ENCODE data around the gene KLF16.
"Not testable (repeated sequence)": the region's sequence is repeated elsewhere in the genome, so short reads cannot be mapped to it uniquely, and the experiment has no call there.

The KLF16 gene

DNA sequence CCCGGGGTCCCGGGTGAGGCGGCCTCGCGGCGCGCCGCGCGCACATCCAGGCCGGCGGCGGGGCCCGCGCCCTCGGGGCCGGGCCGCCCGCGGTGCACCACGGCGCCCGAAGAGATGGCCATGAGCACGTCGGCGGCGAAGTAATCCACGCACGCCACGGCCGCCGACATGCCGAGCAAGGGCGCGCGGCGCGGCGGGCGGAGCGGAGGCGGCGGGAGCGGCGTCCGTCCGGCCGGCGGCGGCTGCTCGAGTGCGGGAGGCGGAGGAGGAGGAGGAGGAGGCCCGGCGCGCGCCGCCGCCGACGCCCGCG lies at the start of gene KLF16:
Gene KLF16 (minus strand): TSS at position 252 of the 310 bp plus-strand sequence. CDS start 82 bp downstream, at position 170.
- DNase-seq, result no peak

DNA sequence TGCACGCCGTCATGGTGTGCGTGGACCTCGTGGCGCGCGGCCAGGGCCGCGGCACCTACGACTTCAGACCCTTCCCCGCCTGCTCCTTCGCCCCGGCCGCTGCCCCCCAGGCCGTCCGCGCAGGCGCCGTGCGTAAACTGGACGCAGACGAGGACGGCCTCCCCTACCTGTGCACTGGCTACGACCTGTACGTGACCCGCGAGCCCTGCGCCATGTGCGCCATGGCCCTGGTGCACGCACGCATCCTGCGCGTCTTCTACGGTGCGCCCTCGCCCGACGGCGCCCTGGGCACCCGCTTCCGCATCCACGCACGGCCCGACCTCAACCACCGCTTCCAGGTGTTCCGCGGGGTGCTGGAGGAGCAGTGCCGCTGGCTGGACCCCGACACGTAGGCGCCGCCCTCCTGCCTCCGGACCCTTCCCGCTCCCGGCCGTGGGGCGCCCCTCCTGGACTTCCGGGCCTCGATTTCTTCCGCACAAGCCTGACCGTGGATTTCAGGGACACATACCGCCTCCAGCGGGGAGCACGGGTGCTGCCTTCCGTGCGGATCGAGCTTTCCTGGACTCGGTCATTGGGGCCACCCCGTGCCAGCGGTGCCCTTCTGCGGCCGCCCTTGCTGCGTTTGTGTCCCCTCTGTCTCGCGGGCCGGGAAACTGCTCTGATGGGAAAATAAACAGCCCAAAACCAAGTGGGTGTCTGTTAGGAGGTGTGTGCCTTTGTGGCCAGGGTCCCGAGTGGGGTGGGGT lies 49.6 kb upstream of the KLF16 start:
- no peak for DNase-seq

DNA sequence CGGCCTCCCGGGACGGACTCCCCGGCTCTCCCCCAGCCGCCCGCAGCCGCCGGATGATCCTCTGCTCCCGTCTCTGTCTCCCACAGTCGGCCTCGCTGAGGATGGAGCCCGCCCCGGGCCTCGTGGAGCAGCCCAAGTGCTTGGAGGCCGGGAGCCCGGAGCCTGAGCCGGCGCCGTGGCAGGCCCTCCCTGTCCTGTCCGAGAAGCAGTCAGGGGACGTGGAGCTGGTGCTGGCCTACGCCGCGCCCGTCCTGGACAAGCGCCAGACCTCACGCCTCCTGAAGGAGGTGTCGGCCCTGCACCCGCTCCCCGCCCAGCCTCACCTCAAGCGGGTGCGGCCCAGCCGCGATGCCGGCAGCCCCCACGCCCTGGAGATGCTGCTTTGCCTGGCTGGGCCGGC lies 48.6 kb upstream of the KLF16 start:
- no peak for DNase-seq

DNA sequence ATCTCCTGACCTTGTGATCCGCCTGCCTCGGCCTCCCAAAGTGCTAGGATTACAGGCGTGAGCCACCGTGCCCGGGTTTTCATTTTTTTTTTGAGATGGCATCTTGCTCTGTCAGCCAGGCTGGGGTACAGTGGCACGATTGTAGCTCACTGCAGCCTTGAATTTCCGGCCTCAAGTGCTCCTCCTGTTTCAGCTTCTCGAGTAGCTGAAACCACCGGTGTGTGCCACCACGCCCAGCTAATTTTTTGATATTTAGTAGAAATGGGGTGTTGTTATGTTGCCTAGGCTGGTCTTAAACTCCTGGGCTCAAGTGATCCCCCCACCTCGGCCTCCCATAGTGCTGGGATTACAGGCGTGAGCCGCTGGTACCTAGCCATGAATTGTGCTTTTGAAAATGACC lies 47.7 kb upstream of the KLF16 start:
- no peak for DNase-seq

DNA sequence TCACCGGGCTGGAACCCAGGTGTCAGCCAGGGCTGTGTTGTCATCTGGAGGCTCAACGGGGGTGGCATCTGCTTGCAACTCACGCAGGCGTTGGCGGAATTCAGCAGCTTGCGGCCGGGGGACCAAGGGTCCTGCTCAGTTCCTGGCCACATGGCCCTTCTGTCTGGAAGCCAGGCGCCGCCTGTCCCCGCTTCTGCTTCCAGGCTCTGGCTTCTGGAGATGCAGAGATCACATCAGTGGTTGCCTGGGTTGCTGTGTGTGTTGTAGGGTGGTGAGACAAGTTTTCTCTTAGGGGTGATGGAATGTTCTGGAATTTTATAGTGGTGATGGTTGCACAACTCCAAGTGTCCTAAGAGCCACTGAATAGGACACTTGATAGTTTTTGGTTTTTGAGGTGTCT lies 46.8 kb upstream of the KLF16 start:
- DNase-seq, result no peak

DNA sequence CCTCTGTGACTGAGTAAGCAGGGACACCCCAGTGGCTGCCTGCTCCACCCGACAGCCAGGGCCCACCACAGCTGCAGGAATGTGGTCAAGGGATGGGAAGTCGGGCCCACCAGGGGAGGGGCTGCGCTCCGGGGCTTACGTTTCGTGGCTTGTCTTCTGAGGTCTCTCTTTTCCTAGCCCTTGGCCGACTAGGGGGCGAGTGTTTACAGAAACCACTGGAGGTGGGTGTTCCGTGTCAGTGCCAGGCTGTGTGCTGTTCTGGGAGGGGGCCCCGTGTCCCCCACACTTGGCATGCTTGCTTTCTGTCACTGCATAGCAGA lies 46.3 kb upstream of the KLF16 start:
- no peak for DNase-seq

DNA sequence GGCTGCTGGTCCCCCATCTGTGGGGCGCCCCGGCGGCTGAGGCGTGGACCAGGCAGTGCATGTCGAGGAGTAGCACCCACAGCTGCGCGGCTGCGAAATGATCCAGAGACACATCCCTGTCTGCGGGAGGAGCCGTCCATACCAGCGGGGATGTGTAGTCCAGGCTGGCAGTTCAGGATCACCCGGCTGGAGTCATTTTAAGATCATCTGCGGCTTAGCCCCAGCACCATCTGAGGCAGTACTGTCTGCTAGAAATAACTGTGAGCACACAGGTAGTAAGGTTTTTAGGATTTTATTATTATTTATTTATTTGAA lies 44.9 kb upstream of the KLF16 start:
- DNase-seq, result no peak

DNA sequence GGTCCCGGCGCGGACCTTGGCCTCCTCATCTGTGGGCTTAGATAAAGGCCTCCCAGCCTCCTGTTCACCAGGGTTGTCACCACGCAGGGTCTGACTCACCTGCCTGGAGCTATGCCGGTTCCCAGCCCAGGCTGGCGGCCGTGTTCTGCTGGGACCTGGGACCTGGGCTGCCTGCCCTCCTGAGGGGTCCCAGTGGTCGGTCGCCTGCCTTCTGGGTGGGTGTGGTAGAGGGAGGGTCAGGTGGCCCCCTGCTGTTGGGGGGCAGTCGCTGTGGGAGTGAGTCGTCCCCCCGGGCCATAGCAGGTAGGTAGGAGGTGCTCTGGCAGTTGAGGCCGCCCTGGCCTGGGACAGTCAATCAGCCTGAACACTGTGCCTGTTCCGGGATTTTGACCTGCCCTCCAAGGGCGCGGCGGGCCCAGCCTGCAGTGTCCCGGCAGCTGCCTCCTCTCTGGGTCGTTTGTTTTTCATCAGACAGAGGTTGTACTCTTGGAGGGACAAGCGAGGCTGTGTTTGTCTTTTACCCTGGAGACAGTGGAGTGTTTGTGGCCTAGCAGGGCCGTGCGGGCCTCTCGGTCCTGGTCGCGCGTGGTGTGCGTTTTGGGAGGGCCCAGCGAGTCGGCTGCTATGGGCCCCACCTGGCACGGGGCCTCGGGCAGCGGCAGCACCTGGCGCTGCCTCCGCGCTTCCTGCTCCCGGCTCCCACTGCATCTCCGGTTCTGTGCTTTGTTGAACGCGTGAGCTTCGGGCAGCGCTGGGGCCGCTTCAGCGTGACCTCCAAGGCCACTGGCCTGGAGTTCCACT lies 44.4 kb upstream of the KLF16 start:
- no peak for DNase-seq

DNA sequence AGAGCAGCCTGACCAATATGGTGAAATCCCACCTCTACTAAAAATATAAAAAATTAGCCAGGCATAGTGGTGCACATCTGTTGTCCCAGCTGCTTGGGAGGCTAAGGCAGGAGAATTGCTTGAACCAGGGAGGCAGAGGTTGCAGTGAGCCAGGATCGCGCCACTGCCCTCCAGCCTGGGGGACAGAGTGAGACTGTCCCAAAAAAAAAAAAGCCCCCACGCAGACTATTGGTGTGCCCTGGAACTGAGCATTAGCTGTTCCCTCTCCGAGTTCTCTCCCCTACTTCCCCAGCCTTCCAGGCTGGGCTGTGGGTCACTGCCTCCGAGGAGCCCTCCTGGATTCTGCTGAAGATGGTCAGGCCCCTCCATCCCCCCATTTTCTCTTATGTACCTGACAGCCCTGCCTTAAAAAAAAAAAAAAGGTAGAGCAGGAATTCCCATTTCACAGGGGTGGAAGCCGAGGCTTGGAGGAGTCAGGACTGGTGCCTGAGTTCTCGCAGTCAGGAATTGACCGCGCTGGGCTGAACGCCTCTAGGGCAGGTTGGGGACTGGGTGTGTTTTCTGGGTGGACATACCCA lies 43.7 kb upstream of the KLF16 start:
- no peak for DNase-seq

DNA sequence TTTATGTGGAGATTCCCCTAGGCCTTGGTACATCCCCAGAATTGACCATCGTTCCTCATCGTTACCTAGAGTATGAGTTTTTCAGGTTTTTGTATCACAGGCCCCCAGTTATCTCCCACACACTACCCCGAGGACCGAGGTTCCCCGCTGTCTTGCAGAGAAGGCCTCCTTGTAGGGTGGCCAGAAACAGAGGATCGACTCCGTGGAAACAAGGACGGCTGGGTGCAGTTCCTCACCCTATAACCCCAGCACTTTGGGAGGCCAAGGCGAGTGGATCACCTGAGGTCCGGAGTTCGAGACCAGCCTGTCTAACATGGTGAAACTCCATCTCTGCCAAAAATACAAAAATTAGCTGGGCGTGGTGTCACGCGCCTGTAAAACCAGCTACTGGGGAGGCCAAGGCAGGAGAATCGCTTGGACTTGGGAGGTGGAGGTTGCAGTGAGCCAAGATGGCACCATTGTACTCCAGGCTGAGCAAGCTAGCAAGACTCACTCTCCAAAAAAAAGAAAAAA lies 42.5 kb upstream of the KLF16 start:
- DNase-seq, result no peak

DNA sequence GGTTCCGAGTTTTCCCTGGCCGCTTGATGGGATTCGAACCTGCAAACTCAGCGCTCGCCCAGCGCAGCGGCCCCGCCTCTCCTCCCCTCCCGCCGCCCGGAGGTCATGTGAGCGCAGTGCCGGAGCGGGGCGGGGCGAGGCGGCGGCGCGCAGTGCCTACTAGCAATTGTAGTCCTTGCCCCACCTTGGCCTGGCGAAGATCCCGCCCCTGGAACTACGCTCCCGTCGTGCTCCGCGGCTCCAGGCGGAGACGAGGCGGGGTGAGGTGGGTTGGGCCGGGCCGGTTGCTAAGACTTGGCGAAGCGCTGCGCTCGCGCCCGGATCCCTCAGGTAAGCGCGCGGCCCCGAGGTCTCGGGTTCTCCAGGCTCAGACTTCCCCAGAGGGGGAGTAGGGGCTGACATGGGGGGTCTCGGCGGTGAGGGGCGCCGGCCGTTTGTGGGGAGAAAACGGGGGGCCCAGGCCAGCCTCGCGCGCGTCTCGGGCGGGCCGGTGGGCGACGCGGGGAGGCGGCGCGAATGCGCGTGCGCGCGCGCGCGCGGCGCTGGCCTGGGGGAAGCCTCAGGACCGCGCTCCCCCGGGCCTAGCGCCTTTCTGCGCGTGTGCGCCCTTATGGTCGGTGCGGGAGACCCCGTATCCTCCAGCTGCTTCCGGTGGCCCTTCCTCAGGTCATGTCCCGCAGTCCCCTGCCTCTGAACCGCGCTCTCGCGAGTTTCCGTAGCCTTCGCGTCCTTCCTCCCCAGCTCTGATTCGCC lies 41.9 kb upstream of the KLF16 start, which contains the start of the genes ADAT3 and SCAMP4:
Gene ADAT3 (plus strand): TSS at position 290 of the 753 bp plus-strand sequence. CDS start 6,649 bp downstream, outside the sequence.
Gene SCAMP4 (plus strand): TSS at position 290 of the 753 bp plus-strand sequence. CDS start 9,621 bp downstream, outside the sequence.
- peak; percentile 93 to 97 for DNase-seq

DNA sequence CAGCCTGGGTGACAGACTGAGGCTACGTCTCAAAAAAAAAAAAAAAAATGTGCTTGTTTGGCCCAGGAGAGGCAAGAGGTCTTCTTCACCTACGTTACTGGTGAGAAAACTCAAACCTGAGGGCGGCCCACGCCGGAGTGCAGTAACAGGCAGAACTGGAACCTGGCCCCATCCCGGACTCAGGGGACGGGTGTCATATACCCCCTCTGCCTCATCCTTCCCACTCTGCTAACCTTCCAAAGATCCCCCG lies 41.4 kb upstream of the KLF16 start:
- no peak for DNase-seq

DNA sequence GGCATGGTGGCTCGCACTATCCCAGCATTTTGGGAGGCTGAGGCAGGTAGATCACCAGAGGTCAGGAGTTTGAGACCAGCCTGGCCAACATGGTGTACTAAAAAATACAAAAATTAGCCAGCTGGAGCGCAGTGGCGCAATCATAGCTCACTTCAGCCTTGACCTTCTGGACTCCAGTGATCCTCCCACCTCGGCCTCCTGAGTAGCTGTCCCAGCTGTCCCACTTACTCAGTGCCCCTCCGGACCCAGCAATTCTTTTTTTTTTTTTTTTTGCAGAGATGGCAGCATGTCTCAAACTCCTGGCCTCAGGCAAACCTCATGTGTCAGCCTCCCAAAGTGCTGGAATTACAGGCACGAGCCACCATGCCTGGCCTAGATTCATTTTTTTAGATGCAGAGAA lies 39.5 kb upstream of the KLF16 start:
- DNase-seq, result no peak

DNA sequence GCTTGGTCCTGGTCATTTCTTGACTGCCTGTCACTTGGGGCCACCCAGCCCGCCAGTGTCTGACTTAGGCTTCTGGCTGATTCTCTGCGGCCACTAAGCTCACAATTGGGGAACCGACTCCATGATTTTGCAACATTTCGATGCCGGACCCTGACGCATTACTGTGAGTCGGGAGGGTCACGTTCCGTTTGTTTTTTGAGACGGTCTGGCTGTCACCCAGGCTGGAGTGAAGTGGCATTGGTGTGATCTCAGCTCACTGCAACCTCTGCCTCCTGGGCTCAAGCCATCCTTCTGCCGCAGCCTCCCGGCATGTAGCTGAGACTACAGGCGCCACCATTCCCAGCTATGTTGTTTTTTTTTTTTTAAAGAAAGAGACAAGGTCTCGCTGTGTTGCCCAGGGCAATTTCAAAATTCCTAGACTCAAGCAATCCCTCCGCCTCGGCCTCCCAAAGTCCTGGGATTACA lies 38.6 kb upstream of the KLF16 start:
- DNase-seq, result no peak

DNA sequence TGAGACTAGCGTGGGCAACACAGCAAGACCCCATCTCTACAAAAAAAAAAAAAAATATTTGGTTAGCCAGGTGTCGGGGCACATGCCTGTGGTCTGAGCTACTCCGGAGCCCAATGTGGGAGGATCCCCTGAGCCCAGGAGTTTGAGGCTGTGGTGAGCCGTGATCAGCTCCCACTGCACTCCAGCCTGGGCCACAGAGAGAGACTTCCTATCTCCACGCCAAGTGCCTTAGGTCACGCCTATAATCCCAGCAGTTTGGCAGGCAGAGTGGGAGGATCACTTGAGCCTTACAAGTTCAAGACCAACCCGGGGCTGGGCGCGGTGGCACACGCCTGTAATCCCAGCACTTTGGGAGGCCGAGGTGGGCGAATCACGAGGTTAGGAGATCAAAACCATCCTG lies 33.1 kb upstream of the KLF16 start:
- DNase-seq, result no peak

DNA sequence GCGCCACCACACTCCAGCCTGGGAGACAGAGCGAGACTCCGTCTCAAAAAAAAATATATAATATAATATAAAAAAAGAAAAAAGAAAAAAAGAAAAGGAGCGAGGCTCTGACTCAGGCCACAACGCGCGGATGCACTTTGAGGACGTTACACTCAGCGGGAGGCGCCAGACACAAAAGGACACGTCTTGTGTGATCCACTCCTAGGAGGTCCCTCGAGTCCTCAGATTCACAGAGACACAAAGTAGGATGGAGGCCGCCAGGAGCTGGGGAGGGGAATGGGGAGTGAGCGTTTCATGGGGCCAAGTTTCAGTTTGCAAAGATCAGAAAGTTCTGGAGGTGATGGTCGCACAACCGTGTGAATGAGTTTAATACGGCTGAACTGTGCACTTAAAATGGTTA lies 30.4 kb upstream of the KLF16 start:
- no peak for DNase-seq

DNA sequence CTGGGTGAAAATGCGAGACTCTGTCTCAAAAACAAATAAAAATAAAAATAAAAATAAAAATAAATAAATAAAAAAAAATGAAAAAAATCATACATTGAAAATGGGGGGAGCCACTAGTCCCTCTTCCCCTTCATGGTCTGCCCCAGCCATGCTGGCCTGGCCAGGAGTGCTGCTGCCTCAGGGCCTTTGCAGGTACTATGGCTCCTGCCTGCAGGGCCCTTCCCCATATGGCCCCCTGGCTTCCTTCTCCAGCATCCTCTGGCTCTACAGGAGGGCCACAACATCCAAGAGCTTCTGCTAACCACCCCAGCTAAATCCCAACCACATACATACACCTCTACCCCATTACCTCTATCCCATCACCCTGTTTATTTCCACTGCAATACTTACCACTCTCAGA lies 26.5 kb upstream of the KLF16 start:
- no peak for DNase-seq

DNA sequence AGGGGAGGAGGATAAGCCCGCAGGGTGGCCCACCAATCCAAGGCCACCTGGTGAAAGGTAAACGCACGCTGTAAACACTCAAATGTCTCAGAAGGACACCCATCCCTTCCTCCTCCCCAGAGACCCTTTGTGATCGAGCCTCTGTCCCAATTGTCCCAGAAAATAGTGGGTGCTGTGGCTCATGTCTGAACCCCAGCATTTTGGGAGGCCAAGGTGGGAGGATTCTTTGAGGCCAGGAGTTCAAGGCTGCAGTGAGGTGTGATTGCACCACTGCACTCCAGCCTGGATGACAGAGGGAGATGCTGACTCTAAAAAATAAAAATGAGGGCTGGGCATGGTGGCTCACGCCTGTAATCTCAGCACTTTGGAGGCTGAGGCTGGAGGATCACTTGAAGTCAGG lies 25.0 kb upstream of the KLF16 start:
- no peak for DNase-seq

DNA sequence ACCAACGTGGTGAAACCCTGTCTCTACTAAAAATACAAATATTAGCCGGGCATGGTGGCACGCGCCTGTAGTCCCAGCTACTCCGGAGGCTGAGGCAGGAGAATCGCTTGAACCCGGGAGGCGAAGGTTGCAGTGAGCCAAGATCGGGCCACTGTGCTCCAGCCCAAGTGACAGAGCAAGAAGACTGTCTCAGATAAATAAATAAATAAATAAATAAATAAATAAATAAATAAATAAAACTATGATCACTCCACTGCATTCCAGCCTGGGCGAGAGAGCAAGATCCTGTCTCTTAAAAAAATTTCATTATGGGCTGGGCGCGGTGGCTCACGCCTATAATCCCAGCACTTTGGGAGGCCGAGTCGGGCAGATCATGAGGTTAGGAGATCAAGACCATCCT lies 23.0 kb upstream of the KLF16 start:
- DNase-seq, result not testable (repeated sequence)

DNA sequence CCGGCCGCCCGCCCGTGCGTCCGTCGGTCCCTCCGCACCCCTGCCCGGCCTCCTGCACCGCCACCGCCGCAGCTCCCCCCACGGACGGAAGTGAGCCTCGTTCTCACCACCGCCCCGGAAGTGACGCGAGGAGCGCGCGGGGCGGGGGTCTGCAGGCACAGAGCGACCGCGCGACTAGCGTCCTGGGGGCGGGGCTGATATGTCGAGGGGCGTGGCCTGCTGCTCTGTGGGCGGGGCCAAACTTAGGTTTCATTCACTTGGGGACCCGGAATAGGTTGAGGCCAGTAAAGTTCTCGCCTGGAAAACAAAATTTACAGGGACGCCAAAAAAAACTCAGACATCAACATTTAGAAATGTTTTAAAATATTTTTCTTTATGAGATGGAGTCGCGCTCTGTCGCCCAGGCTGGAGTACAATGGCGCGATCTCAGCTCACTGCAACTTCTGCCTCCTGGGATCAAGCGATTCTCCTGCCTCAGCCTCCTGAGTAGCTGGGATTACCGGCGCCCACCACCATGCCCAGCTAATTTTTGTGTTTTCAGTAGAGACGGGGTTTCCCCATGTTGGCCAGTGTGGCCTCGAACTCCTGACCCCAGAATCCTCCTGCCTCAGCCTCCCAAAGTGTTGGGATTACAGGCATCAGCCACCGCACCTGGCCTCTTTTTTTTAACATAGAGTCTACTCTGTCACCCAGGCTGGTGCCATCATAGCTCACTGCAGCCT lies 22.2 kb upstream of the KLF16 start, which contains the start of gene ABHD17A:
Gene ABHD17A (minus strand): TSS at position 99 of the 722 bp plus-strand sequence. CDS start 3,930 bp downstream, outside the sequence.
- peak; percentile 72 to 81 for DNase-seq

DNA sequence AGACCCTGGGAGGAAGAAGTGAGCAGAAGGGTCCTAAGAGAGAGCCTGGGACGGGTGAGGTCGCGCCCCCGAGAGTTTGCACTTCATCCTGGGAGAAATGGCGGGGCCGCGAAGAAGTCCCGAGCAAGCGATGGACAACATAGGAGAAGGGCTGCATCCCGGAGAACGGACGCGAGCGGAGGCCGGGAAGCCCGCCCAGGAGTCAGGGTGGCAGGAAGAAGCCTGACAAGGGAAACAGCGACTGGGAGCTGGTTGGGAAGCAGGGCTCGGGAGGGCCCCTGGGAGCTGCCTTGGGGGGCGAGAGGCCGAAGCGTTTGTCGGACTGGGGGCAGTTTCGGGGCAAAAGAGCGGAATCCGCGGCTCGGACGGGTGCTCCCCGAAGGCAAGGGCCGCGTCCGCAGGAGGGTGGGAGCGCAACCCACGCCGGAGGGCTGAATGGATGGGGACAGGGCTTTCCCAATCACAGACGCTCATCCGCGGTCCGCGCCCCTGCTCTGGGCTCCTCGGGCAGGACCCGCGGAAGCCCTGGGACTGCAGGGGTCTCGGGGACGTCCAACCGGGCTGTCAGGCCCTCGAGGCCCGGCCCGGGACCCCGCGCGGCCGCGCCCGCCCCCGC lies 21.4 kb upstream of the KLF16 start:
- no peak for DNase-seq

DNA sequence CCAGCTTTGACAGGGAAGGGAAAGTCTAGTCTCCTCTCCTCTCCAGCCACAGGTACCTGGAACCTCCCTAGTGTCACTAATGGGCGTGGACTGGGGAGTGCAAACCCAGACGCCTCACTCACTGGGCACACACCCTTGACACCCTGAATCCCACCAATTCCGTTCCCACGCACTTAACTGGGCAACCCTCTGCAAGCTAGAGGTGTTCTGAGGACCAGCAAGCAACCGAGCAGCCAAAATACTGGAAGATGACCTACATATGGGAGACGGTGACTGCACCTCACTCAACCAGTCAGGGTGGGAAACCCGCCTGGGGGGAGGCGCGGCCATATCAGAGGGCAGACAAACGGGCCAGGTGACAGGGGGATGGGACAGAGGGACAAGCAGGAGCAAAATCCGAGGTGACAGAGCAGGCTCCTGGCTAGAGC lies 20.9 kb upstream of the KLF16 start:
- DNase-seq, result no peak

All from SW 1271 (cell line).